Activated effector memory CD4-positive, alpha-beta T cell treated with Interleukin-2 at 50 U/mL for 16 hours (primary cell): ENCODE measurements around the gene RBMY1J.
"Not testable (repeated sequence)": the region's sequence is repeated elsewhere in the genome, so short reads cannot be mapped to it uniquely, and the experiment has no call there.

Source experiments
- DNase-seq: peaks from one replicate; pipeline ENCODE4 v3.0.0-alpha.2; 2020

RBMY1J gene

GRCh38 chrY:22403110-22403509 is at the start of gene RBMY1J:
Gene RBMY1J, plus strand, starts transcription at chrY:22403410. Its CDS starts 2,038 bp downstream, at chrY:22405448.
- not testable (repeated sequence) for DNase-seq

- no peak for DNase-seq
Measured at GRCh38 chrY:22367416-22367815, 35.8 kb upstream of the RBMY1J start.

- no peak for DNase-seq
Measured at GRCh38 chrY:22370623-22371022, 32.6 kb upstream of the RBMY1J start.

GRCh38 chrY:22373494-22373893 is 29.7 kb upstream of the RBMY1J start:
- DNase-seq, result no peak

GRCh38 chrY:22444718-22445396 is 41.6 kb downstream of the RBMY1J start:
- not testable (repeated sequence) for DNase-seq

GRCh38 chrY:22455522-22455921 is 52.3 kb downstream of the RBMY1J start:
- not testable (repeated sequence) for DNase-seq

- not testable (repeated sequence) for DNase-seq
Measured at GRCh38 chrY:22461962-22462361, 58.8 kb downstream of the RBMY1J start.
